GM21515 (cell line): ENCODE measurements around the gene EIF4G3.
"Not testable (repeated sequence)": the region's sequence is repeated elsewhere in the genome, so short reads cannot be mapped to it uniquely, and the experiment has no call there.

Source experiments
- ATAC-seq: cut with Tn5 transposase; IDR thresholded peaks from one replicate; pipeline ENCODE4 v1.9.1; 2021; ENCODE audit not compliant: unreplicated experiment

EIF4G3 gene

GRCh38 chr1:21077085-21077484 lies 99.6 kb downstream of the EIF4G3 start:
- no peak for ATAC-seq

GRCh38 chr1:21072721-21073120 lies 104.0 kb downstream of the EIF4G3 start:
- no peak for ATAC-seq

- ATAC-seq: no peak
These were observed 107.1 kb downstream of the EIF4G3 start for GRCh38 chr1:21069549-21069948.

DNA sequence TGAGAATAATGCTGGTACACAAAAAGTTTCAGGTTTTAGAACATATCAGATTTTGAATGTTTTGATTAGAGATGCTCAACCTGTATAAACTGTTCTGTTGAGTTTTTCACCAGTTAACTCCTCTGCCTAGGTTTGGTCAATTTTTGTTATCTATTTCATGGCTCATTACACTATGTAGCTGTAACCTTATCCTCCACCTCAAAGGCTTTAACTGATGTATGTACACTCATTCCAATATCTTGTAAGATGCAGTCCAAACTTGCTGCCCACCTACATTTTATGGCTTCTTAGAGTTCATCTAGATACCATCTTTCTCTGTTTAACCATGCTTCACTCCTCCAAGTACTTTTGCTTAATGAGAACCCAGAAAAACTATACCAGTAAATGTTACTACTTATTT lies 107.8 kb downstream of the EIF4G3 start:
- no peak for ATAC-seq

DNA sequence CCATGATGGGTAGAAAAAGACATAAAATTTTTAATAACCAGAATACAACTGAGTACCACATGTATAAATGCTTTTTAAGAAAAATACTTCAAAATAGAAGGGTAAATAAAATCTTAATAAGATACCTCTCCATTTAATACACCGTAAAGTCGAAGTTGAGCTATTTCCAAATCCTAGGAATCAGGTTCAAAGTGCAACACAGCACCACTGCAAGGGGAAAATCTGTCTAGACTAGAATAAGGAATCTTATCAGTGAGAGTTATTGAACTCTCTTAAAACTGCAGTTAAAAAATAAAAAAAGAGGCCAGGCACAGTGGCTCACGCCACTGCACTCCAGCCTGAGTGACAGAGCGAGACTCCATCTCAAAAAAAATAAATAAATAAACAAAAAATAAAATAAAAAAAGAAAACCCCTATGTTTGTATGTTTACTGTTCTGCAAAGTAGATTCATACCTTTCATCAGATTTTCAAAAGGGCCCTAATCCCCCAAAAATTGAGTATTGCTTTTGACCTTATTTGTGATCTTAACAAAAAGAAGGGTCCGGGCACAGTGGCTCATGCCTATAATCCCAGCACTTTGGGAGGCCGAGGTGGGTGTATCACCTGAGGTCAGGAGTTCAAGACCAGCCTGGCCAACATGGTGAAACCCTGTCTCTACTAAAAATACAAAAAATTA lies 109.0 kb downstream of the EIF4G3 start:
- no peak for ATAC-seq

DNA sequence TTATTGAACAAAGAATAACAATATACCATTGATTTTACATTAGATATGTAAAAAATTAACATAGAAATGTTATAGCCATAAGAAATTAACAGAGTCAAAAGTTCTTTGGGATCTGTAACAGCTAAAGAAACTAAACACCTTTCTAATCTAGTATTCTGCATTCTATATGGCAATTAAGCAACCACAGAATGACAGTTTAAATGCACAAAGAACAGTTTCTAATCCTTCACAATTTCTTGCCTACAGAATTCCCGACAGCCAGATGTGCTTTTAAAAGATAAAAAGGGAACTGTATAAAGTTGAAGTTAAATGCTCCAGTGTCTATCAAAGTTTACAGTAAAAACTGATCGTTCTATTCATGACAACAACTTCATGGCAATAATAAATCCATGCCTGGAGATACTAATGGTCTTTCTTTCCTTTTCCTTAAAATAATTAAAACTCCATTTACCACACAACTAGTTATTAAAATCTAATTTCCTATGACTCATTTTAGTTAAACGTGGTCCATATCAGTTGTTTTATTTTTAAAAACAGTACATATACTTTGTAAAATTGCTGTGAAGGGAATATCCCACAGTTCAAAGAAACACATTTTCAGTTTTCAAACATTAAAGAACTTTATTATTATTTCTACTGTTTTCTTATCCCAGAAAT lies 110.2 kb downstream of the EIF4G3 start:
- ATAC-seq: no peak

- ATAC-seq: no peak
These were observed 110.8 kb downstream of the EIF4G3 start for GRCh38 chr1:21065851-21066250.

DNA sequence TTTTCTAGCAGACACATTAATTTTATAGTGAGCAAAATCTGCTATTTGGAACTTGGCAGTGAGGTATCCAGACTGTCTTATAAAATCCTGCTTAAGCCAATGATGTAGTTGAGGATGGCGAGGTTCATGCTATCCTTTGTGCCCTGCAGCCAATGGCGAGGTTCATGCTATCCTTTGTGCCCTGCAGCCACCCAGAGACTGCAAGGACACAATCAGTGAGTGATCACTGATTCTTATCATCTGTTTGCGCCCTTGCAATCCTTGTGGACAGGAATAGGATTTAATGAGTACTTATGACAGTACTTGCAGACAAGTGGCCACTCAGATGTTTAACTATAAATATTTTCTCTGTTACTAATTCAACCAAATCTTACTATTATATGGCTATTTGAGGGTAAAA lies 112.6 kb downstream of the EIF4G3 start:
- no peak for ATAC-seq

DNA sequence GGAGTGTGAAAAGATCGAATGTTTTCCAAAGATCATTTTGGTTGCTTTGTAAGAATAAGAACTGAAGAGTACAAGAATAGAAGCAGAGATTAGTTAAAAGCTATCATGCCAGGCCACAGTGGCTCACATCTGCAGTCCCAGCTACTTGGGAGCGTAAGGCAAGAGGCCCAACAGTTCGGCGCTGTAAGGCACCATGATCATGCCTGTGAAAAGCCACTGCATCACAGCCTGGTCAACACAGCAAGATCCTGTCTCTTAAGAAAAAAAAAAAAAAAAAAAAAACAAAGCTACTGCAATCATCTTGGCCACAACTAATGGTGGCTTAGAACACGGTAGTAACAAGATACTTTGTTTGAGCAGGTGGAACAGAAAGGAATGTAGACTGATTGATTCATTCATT lies 116.2 kb downstream of the EIF4G3 start:
- ATAC-seq: no peak

DNA sequence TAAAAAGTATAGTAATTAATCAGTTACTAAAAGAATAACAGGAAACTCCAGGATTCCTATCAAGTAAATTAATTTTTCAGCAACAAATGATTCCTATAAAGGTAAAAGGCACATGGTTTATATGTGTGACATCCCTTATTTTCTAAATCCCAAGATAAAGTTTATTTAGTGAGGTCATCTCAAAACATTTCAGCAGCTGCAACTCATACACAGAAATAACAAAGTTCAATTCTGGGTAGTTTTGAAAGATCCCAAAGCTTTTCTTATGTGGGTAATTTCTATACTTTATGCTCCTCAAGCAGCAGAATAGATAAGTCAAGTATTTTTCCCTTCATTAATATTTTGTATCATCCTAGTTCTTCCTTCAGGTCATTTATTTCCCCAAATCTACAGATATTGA lies 117.7 kb downstream of the EIF4G3 start:
- no peak for ATAC-seq

GRCh38 chr1:21058035-21058793 lies 118.5 kb downstream of the EIF4G3 start:
- no peak for ATAC-seq

- ATAC-seq: not testable (repeated sequence)
These were observed 123.3 kb downstream of the EIF4G3 start for GRCh38 chr1:21053189-21053928.

- ATAC-seq: no peak
These were observed 124.7 kb downstream of the EIF4G3 start for GRCh38 chr1:21052034-21052433.

- no peak for ATAC-seq
These were observed 125.4 kb downstream of the EIF4G3 start for GRCh38 chr1:21051177-21051825.

GRCh38 chr1:21050031-21050430 lies 126.7 kb downstream of the EIF4G3 start:
- ATAC-seq: no peak

- ATAC-seq: no peak
These were observed 128.2 kb downstream of the EIF4G3 start for GRCh38 chr1:21048462-21048861.

- no peak for ATAC-seq
These were observed 130.6 kb downstream of the EIF4G3 start for GRCh38 chr1:21046132-21046531.

GRCh38 chr1:21045351-21045750 lies 131.3 kb downstream of the EIF4G3 start:
- ATAC-seq: no peak

GRCh38 chr1:21042929-21043605 lies 133.6 kb downstream of the EIF4G3 start:
- ATAC-seq: no peak

- no peak for ATAC-seq
These were observed 135.2 kb downstream of the EIF4G3 start for GRCh38 chr1:21041541-21041940.
